HEK293 (cell line): ENCODE data around the gene RAD23B.

ENCODE experiments used
- KLF9 ChIP-seq: fragments of 450-650 bp; formaldehyde crosslinking; IDR thresholded peaks from 2 replicates; pipeline ENCODE4 v1.5.1; 2016; ENCODE audit warnings: missing biosample characterization, missing genetic modification characterization, low read depth
- MYNN ChIP-seq: fragments of 450-650 bp; formaldehyde crosslinking; IDR thresholded peaks from 2 replicates; pipeline ENCODE4 v1.5.1; 2016; ENCODE audit warnings: missing biosample characterization, missing genetic modification characterization, borderline replicate concordance
- ZNF274 ChIP-seq, 2 experiments: fragments of 200-500 bp in 1 of 2; fragments of 450-650 bp in 1 of 2; sonication (Bioruptor generic) in 1 of 2; formaldehyde crosslinking in 1 of 2; IDR thresholded peaks; 2 replicates each; pipeline versions ENCODE4 v1.5.1 to v1.6.1; 2014 to 2016; ENCODE audit warnings: borderline replicate concordance in 1 of 2, inconsistent platforms in 1 of 2, low read length in 1 of 2, missing biosample characterization in 1 of 2, missing genetic modification characterization in 1 of 2
- ZNF561 ChIP-seq: fragments of 450-650 bp; IDR thresholded peaks from 2 replicates; pipeline ENCODE4 v1.5.1; 2018; ENCODE audit warnings: missing biosample characterization, missing genetic modification characterization, borderline replicate concordance
- ZNF658 ChIP-seq: fragments of 450-650 bp; formaldehyde crosslinking; IDR thresholded peaks from 2 replicates; pipeline ENCODE4; 2016; ENCODE audit warnings: missing biosample characterization, missing genetic modification characterization
- ZNF660 ChIP-seq: fragments of 450-650 bp; IDR thresholded peaks from 2 replicates; pipeline ENCODE4 v1.5.1; 2018; ENCODE audit warnings: missing biosample characterization, mild to moderate bottlenecking, missing genetic modification characterization
- TF ChIP-seq, protein P1 (sequence below): fragments of 450-650 bp; formaldehyde crosslinking; IDR thresholded peaks from 2 replicates; pipeline ENCODE4 v1.5.1; 2016; ENCODE audit warnings: missing biosample characterization, missing genetic modification characterization
- TF ChIP-seq, protein P2 (sequence below): fragments of 450-650 bp; formaldehyde crosslinking; IDR thresholded peaks from 2 replicates; pipeline ENCODE4 v1.5.1; 2017; ENCODE audit warnings: missing biosample characterization, mild to moderate bottlenecking, missing genetic modification characterization, moderate library complexity
- TF ChIP-seq, protein P3 (sequence below): fragments of 450-650 bp; formaldehyde crosslinking; IDR thresholded peaks from 2 replicates; pipeline ENCODE4 v1.5.1; 2016; ENCODE audit warnings: missing biosample characterization, missing genetic modification characterization
- TF ChIP-seq, protein P4 (sequence below): fragments of 450-650 bp; formaldehyde crosslinking; IDR thresholded peaks from 2 replicates; pipeline ENCODE4 v1.5.1; 2016; ENCODE audit warnings: missing biosample characterization, missing genetic modification characterization, low read depth

DNA sequence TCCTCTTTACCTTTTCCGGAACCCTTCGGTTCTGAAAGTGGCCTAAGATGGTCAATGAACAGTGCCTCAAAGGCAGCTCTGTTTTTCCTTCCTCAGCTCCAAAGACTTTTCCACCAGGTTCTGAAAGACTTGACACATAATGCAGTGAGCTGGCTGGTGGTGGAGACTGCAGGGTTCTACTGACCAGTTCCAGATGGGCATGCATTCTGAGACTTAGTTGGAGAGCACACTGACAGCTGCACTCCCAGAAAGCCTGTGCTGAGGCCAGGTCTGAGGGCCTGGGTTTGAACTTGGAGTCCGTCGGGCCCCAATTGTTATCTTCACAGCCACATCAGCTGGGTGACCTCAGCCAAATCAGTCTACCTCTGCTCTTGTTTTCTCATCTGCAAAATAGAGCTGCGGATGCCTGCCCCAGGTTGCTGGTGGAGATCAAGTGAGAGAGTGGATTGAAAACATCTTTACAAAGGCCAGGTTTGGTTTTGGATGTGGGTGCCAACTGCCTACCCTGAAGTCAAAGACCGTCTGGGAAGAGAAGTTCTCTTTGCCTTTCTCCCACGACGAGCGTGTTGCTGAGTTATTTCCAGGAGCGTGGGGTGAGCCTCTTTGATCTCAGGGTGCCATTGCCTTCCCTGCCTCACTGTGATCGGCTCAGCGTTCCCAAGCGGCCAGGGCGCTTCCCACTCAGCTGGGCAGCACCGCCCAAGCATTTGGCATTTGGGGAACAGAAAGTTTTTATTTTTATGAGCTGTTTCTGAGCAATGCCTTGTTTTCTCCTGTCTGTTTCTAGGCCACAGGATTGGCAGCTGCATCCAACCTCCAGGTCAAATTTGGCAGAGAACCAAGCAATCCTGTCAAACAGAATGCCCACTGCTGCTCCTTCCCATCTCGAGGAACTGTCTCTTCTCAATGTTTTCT lies 54.9 kb downstream of the RAD23B start:
- TF ChIP-seq, protein P1, sequence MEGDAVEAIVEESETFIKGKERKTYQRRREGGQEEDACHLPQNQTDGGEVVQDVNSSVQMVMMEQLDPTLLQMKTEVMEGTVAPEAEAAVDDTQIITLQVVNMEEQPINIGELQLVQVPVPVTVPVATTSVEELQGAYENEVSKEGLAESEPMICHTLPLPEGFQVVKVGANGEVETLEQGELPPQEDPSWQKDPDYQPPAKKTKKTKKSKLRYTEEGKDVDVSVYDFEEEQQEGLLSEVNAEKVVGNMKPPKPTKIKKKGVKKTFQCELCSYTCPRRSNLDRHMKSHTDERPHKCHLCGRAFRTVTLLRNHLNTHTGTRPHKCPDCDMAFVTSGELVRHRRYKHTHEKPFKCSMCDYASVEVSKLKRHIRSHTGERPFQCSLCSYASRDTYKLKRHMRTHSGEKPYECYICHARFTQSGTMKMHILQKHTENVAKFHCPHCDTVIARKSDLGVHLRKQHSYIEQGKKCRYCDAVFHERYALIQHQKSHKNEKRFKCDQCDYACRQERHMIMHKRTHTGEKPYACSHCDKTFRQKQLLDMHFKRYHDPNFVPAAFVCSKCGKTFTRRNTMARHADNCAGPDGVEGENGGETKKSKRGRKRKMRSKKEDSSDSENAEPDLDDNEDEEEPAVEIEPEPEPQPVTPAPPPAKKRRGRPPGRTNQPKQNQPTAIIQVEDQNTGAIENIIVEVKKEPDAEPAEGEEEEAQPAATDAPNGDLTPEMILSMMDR (tag by site-specific recombination), result no peak
- TF ChIP-seq, protein P2, sequence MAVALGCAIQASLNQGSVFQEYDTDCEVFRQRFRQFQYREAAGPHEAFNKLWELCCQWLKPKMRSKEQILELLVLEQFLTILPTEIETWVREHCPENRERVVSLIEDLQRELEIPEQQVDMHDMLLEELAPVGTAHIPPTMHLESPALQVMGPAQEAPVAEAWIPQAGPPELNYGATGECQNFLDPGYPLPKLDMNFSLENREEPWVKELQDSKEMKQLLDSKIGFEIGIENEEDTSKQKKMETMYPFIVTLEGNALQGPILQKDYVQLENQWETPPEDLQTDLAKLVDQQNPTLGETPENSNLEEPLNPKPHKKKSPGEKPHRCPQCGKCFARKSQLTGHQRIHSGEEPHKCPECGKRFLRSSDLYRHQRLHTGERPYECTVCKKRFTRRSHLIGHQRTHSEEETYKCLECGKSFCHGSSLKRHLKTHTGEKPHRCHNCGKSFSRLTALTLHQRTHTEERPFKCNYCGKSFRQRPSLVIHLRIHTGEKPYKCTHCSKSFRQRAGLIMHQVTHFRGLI (tag by site-specific recombination), result no peak
- TF ChIP-seq ZNF274 (IDR thresholded peaks at IDR 0.05; ENCODE audit: low read length), result no peak
- no peak for TF ChIP-seq ZNF274 (tag by site-specific recombination; IDR thresholded peaks at IDR 0.05; ENCODE audit: borderline replicate concordance)
- no peak for TF ChIP-seq ZNF658
- TF ChIP-seq ZNF660, result no peak
- TF ChIP-seq ZNF561 (tag by site-specific recombination), result no peak
- no peak for TF ChIP-seq KLF9 (tag by site-specific recombination)
- TF ChIP-seq MYNN (tag by site-specific recombination), result no peak
- TF ChIP-seq, protein P3, sequence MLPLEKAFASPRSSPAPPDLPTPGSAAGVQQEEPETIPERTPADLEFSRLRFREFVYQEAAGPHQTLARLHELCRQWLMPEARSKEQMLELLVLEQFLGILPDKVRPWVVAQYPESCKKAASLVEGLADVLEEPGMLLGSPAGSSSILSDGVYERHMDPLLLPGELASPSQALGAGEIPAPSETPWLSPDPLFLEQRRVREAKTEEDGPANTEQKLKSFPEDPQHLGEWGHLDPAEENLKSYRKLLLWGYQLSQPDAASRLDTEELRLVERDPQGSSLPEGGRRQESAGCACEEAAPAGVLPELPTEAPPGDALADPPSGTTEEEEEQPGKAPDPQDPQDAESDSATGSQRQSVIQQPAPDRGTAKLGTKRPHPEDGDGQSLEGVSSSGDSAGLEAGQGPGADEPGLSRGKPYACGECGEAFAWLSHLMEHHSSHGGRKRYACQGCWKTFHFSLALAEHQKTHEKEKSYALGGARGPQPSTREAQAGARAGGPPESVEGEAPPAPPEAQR (tag by site-specific recombination), result no peak
- TF ChIP-seq, protein P4, sequence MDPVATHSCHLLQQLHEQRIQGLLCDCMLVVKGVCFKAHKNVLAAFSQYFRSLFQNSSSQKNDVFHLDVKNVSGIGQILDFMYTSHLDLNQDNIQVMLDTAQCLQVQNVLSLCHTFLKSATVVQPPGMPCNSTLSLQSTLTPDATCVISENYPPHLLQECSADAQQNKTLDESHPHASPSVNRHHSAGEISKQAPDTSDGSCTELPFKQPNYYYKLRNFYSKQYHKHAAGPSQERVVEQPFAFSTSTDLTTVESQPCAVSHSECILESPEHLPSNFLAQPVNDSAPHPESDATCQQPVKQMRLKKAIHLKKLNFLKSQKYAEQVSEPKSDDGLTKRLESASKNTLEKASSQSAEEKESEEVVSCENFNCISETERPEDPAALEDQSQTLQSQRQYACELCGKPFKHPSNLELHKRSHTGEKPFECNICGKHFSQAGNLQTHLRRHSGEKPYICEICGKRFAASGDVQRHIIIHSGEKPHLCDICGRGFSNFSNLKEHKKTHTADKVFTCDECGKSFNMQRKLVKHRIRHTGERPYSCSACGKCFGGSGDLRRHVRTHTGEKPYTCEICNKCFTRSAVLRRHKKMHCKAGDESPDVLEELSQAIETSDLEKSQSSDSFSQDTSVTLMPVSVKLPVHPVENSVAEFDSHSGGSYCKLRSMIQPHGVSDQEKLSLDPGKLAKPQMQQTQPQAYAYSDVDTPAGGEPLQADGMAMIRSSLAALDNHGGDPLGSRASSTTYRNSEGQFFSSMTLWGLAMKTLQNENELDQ, result no peak
